GM23338 (cell line): ENCODE measurements around the gene SIRT2. TPM values are rescaled to one million over a fixed set of nuclear protein-coding genes. Genes with fewer than 3 reads are reported as not detected.
"Not testable (repeated sequence)": the region's sequence is repeated elsewhere in the genome, so short reads cannot be mapped to it uniquely, and the experiment has no call there.

ENCODE experiments used
- ATAC-seq: fragments of 200-7000 bp; cut with Tn5 transposase; 3 replicates; pipeline ENCODE4 v1.9.1; 2020
- DNase-seq: peaks from one replicate; pipeline ENCODE4 v3.0.0-alpha.2; 2015; ENCODE audit warnings: low spot score
- H2AFZ ChIP-seq: fragments of 200-600 bp; sonication (generic); 2 replicates; pipeline ENCODE4 v1.8.0; 2016; ENCODE audit warnings: antibody characterized with exemption, mild to moderate bottlenecking, moderate library complexity
- H3F3A ChIP-seq: fragments of 200-600 bp; sonication (generic); replicated peaks from 2 replicates; pipeline ENCODE4 v1.8.0; 2017; ENCODE audit warnings: antibody characterized with exemption, mixed run types, low read depth
- H3K27ac ChIP-seq: fragments of 200-600 bp; sonication (generic); 2 replicates; pipeline ENCODE4 v1.6.1; 2016; ENCODE audit warnings: low read depth
- H3K27me3 ChIP-seq: fragments of 200-600 bp; sonication (generic); 2 replicates; pipeline ENCODE4 v1.8.0; 2016; ENCODE audit warnings: mild to moderate bottlenecking, mixed run types, moderate library complexity; ENCODE audit not compliant: insufficient read depth
- H3K36me3 ChIP-seq: fragments of 200-600 bp; sonication (generic); 2 replicates; pipeline ENCODE4 v1.8.0; 2016; ENCODE audit warnings: mild to moderate bottlenecking; ENCODE audit not compliant: insufficient read depth
- H3K4me1 ChIP-seq: fragments of 200-600 bp; sonication (generic); 2 replicates; pipeline ENCODE4 v1.8.0; 2016; ENCODE audit warnings: mild to moderate bottlenecking, moderate library complexity; ENCODE audit not compliant: insufficient read depth
- H3K4me2 ChIP-seq: fragments of 200-600 bp; sonication (generic); 2 replicates; pipeline ENCODE4 v1.7.1; 2017; ENCODE audit warnings: mixed run types
- H3K4me3 ChIP-seq: fragments of 200-600 bp; sonication (generic); 2 replicates; pipeline ENCODE4 v1.6.1; 2016; ENCODE audit warnings: mixed run types
- H3K79me2 ChIP-seq: fragments of 200-600 bp; sonication (generic); replicated peaks from 2 replicates; pipeline ENCODE4 v1.8.0; 2017; ENCODE audit warnings: mild to moderate bottlenecking; ENCODE audit not compliant: insufficient read depth
- H3K9me2 ChIP-seq: fragments of 200-600 bp; sonication (generic); 2 replicates; pipeline ENCODE4 v1.8.0; 2017; ENCODE audit not compliant: insufficient read depth
- H4K20me1 ChIP-seq: fragments of 200-600 bp; sonication (generic); replicated peaks from 2 replicates; pipeline ENCODE4 v1.8.0; 2017; ENCODE audit warnings: mild to moderate bottlenecking; ENCODE audit not compliant: insufficient read depth
- H3K27ac Mint-ChIP-seq: 2 replicates; pipeline ENCODE4 v1.8.0; 2020; ENCODE audit warnings: inconsistent platforms, mild to moderate bottlenecking, moderate library complexity, mixed read lengths
- H3K27me3 Mint-ChIP-seq: 3 replicates; pipeline ENCODE4 v1.8.0; 2022; ENCODE audit warnings: low read depth, mild to moderate bottlenecking, moderate library complexity, mixed read lengths, inconsistent platforms; ENCODE audit not compliant: insufficient read depth, poor library complexity
- H3K36me3 Mint-ChIP-seq: 3 replicates; pipeline ENCODE4 v1.8.0; 2021; ENCODE audit warnings: low read depth, mild to moderate bottlenecking, inconsistent platforms, moderate library complexity, mixed read lengths
- H3K4me1 Mint-ChIP-seq: 3 replicates; pipeline ENCODE4 v1.8.0; 2020; ENCODE audit warnings: mild to moderate bottlenecking, inconsistent platforms, mixed read lengths
- H3K4me3 Mint-ChIP-seq: 3 replicates; pipeline ENCODE4 v1.8.0; 2021; ENCODE audit warnings: moderate library complexity, mild to moderate bottlenecking, inconsistent platforms, mixed read lengths
- H3K9me3 Mint-ChIP-seq: 3 replicates; pipeline ENCODE4 v1.8.0; 2020; ENCODE audit warnings: moderate library complexity, mild to moderate bottlenecking, inconsistent platforms, mixed read lengths
- CREB1 ChIP-seq: fragments of 250-450 bp; sonication (Bioruptor Pico); IDR thresholded peaks from 2 replicates; pipeline ENCODE4 v1.5.0; 2020; ENCODE audit warnings: low read depth, mild to moderate bottlenecking, moderate library complexity
- CTCF ChIP-seq, 2 experiments: fragments of 200-600 bp in 1 of 2; sonication (generic) in 1 of 2; conservative IDR thresholded peaks; 2 replicates each; pipeline versions ENCODE4 v1.5.1 to v1.6.1; 2016 to 2017; ENCODE audit warnings: antibody characterized with exemption in 2 of 2, low read depth in 2 of 2, mild to moderate bottlenecking in 2 of 2, moderate library complexity in 1 of 2
- ETS1 ChIP-seq: IDR thresholded peaks from 2 replicates; pipeline ENCODE4 v1.6.1; 2016; ENCODE audit warnings: antibody characterized with exemption
- EZH2 ChIP-seq: fragments of 200-600 bp; sonication (generic); IDR thresholded peaks from one replicate; pipeline ENCODE4 v1.8.0; 2017; ENCODE audit warnings: antibody characterized with exemption, mild to moderate bottlenecking, low read depth; ENCODE audit not compliant: unreplicated experiment
- EZH2phosphoT487 ChIP-seq: fragments of 200-600 bp; sonication (generic); IDR thresholded peaks from one replicate; pipeline ENCODE4 v1.8.1; 2018; ENCODE audit warnings: antibody characterized with exemption; ENCODE audit not compliant: unreplicated experiment
- JUNB ChIP-seq: IDR thresholded peaks from one replicate; pipeline ENCODE4 v1.6.1; 2016; ENCODE audit warnings: antibody characterized with exemption; ENCODE audit not compliant: unreplicated experiment
- NANOG ChIP-seq: IDR thresholded peaks from 2 replicates; pipeline ENCODE4 v1.6.1; 2016; ENCODE audit warnings: antibody characterized with exemption, borderline replicate concordance
- POLR2AphosphoS5 ChIP-seq: IDR thresholded peaks from 2 replicates; pipeline ENCODE4 v1.6.1; 2016; ENCODE audit warnings: antibody characterized with exemption, low read depth
- ZNF114 ChIP-seq: fragments of 250-450 bp; sonication (Bioruptor Pico); IDR thresholded peaks from 2 replicates; pipeline ENCODE4 v1.5.0; 2020; ENCODE audit warnings: mild to moderate bottlenecking, moderate library complexity
- ZNF331 ChIP-seq: fragments of 250-450 bp; sonication (Bioruptor Pico); IDR thresholded peaks from 2 replicates; pipeline ENCODE4 v1.5.0; 2020; ENCODE audit warnings: low read depth, mild to moderate bottlenecking, moderate library complexity
- polyA plus RNA-seq: library from polyadenylated mRNA; unstranded; fragments of >200 nt; fragmentation: Nextera tagmentation; extraction: Ambion mirVana; gene quantifications from 2 replicates; pipeline ENCODE4 v1.2.1, GENCODE V29; 2016
- total RNA-seq: library from RNA; depleted of rRNA; stranded (reverse); fragments of >200 nt; shearing (Covaris generic); gene quantifications from 2 replicates; pipeline ENCODE4 v1.2.3, GENCODE V29; 2014

SIRT2 gene
- total and polyA plus RNA-seq, 2 experiments from 2014 or later: 2.7 to 8.4 TPM

- not testable (repeated sequence) for H3K36me3 ChIP-seq, H3K27me3 ChIP-seq, H3K27ac Mint-ChIP-seq, ATAC-seq, H3K4me2 ChIP-seq, H3K79me2 ChIP-seq, H3K4me3 Mint-ChIP-seq, H3K27ac ChIP-seq, H3K4me3 ChIP-seq, H3K4me1 Mint-ChIP-seq, H3K27me3 Mint-ChIP-seq, H3K9me3 Mint-ChIP-seq, H3F3A ChIP-seq, H3K4me1 ChIP-seq, H3K36me3 Mint-ChIP-seq, H2AFZ ChIP-seq, H3K9me2 ChIP-seq, DNase-seq, H4K20me1 ChIP-seq
Observed at GRCh38 chr19:38884691-38885090, 14.7 kb downstream of the SIRT2 start.

GRCh38 chr19:38883286-38883685 lies 16.1 kb downstream of the SIRT2 start:
- Histone ChIP-seq H4K20me1 (no peaks in the 10 kb centered on the region), H3K9me2 (no peaks in the 10 kb centered on the region), H3K27me3 (peaks cover 3% of the 10 kb centered on the region; the same call in 1 of the 2 replicates), H3K4me3 (no peak overlapping the region), H2AFZ (no peak overlapping the region), H3K4me2 (no peak overlapping the region), H3K4me1 (peaks cover 5% of the 10 kb centered on the region), H3K79me2 (no peaks in the 10 kb centered on the region), H3F3A (no peaks in the 10 kb centered on the region), H3K27ac (no peak overlapping the region), H3K36me3 (no peaks in the 10 kb centered on the region)
- Mint-ChIP-seq H3K36me3 (no peaks in the 10 kb centered on the region; the same call in 2 of the 3 replicates), H3K27ac (no peak overlapping the region), H3K4me1 (peaks cover 14% of the 10 kb centered on the region), H3K4me3 (no peak overlapping the region), H3K9me3 (no peaks in the 10 kb centered on the region), H3K27me3 (peaks cover 4% of the 10 kb centered on the region)
- ATAC-seq (no peak), DNase-seq (no peak)
- TF ChIP-seq CTCF (conservative IDR thresholded peaks at IDR 0.05; ENCODE audit: low read depth in 2 of 2) (no peak), ZNF114 (CRISPR knock-in tag) (no peak), POLR2AphosphoS5 (no peak)

GRCh38 chr19:38880882-38881609 lies 18.4 kb downstream of the SIRT2 start:
- H2AFZ ChIP-seq: no peak overlapping the region
- H3K4me2 ChIP-seq: no peak overlapping the region
- Mint-ChIP-seq H3K4me3 (no peak overlapping the region), H3K4me1 (peaks cover 27% of the 10 kb centered on the region), H3K9me3 (no peaks in the 10 kb centered on the region), H3K27ac (no peak overlapping the region), H3K36me3 (no peaks in the 10 kb centered on the region; the same call in 2 of the 3 replicates), H3K27me3 (peaks cover 4% of the 10 kb centered on the region)
- H3K4me3 ChIP-seq: no peak overlapping the region
- no peak for DNase-seq
- no peak overlapping the region for H3K27ac ChIP-seq
- H3K36me3 ChIP-seq: no peaks in the 10 kb centered on the region
- peaks cover 3% of the 10 kb centered on the region; the same call in 1 of the 2 replicates for H3K27me3 ChIP-seq
- ATAC-seq: no peak; the same call in 2 of the 3 replicates
- H3K9me2 ChIP-seq: no peaks in the 10 kb centered on the region
- peaks cover 17% of the 10 kb centered on the region for H3K4me1 ChIP-seq
- no peaks in the 10 kb centered on the region for H3F3A ChIP-seq
- no peaks in the 10 kb centered on the region for H4K20me1 ChIP-seq
- H3K79me2 ChIP-seq: no peaks in the 10 kb centered on the region
- no peak for TF ChIP-seq JUNB
- no peak for TF ChIP-seq EZH2
- no peak for TF ChIP-seq NANOG
- no peak for TF ChIP-seq ZNF331 (CRISPR knock-in tag)
- TF ChIP-seq EZH2phosphoT487: no peak
- no peak for TF ChIP-seq ETS1
- TF ChIP-seq CTCF (conservative IDR thresholded peaks at IDR 0.05; ENCODE audit: low read depth in 2 of 2): no peak
- no peak for TF ChIP-seq CREB1
